Ascending aorta (tissue), 2 donors: ENCODE data around the gene BSX. TPM values are rescaled to one million over a fixed set of nuclear protein-coding genes. Genes with fewer than 3 reads are reported as not detected.
A peak's percentile ranks its signal among the peaks of the same experiment; 100 is the strongest.

Experiments used
- DNase-seq, 2 donors: peaks; one replicate each; pipeline ENCODE4 v3.0.0-alpha.2; 2019; ENCODE audit warnings: low spot score in 2 of 2
- H3K27ac ChIP-seq, 2 donors: fragments of 200-600 bp; sonication (generic); one replicate each; pipeline ENCODE4 v1.5.1; 2016 to 2017; ENCODE audit warnings: mild to moderate bottlenecking in 1 of 2
- H3K27me3 ChIP-seq: fragments of 200-600 bp; sonication (generic); one replicate; pipeline ENCODE4 v1.5.1; 2017
- H3K36me3 ChIP-seq, 2 donors: fragments of 200-600 bp; sonication (generic); one replicate each; pipeline ENCODE4 v1.5.1; 2016
- H3K4me1 ChIP-seq, 2 donors: fragments of 200-600 bp; sonication (generic); one replicate each; pipeline ENCODE4 v1.5.1; 2016 to 2017; ENCODE audit warnings: mild to moderate bottlenecking in 1 of 2
- H3K4me3 ChIP-seq, 2 donors: fragments of 200-600 bp; sonication (generic); one replicate each; pipeline ENCODE4 v1.5.1; 2016 to 2017; ENCODE audit warnings: mild to moderate bottlenecking in 1 of 2
- H3K9me3 ChIP-seq, 2 donors: fragments of 200-600 bp; sonication (generic); one replicate each; pipeline ENCODE4 v1.5.1; 2016
- CTCF ChIP-seq, 3 experiments: fragments of 200-600 bp in 2 of 3; fragments of 450-650 bp in 1 of 3; sonication (generic) in 2 of 3; IDR thresholded peaks; one replicate each; pipeline ENCODE4 v1.5.1; 2016 to 2019; ENCODE audit warnings: antibody characterized with exemption in 3 of 3, mild to moderate bottlenecking in 1 of 3, moderate library complexity in 1 of 3
- intact Hi-C: fragments of 100-400 bp; cut with DNase I; formaldehyde crosslinking; loops from one replicate; pipeline ENCODE4 v1.15.1; 2023
- total RNA-seq: library from RNA; depleted of rRNA; stranded (reverse); fragments of >200 nt; gene quantifications from one replicate; pipeline ENCODE4 v1.1.0, GENCODE V29; 2016

Gene BSX
- total RNA-seq: not detected

DNA sequence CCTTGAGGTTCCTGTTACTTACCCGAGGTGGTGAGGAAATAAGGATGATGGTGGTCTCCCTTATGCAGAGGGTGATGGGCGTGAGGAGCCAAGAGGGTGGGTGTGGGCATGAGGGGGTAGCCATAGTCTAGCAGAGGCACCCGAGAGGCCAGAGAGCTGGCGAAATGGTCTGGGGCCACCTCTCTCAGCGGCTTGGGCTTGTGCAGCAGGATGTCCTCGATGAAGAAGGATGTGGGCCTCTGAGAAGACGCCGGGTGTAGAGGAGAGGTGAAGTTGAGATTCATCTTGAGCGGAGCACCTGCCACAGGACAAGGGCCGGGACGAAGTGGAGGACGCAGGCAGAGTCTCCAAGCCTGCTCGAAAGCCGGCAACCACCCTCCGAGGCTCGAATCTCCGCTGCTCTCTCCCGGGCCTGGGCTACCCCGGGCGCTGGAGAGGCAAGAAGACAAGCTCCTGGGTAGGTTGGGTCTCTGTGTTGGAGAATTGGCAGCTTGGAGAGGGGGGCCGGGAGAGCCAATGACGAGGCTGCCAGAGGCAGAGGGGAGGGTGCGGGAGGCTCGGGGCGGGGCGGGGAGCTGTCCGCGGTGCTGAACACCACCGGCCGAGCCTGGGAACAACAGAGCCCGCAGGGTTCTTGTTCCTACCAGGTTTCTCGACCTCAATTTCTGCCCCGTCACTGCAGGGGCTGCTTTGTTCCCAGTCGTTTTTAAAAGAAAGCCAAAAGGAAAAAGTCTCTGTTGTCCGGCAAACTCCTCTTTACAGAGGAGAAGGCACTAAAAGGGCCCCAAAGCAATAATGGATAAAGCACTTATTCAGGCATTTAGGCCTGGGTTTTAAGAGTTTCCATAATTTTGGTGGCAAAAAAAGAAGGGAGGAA, at the start of gene BSX:
Gene BSX, minus strand, starts transcription at position 447 of the 877 bp plus-strand sequence. Its CDS starts 163 bp downstream, at position 284.
- Histone ChIP-seq H3K27ac (no peak within 1 kb of the TSS), H3K4me1 (peaks cover 7 to 10% of the 10 kb centered on the region in 2 donors), H3K4me3 (no peak within 1 kb of the TSS), H3K36me3 (no peaks in the 10 kb centered on the region), H3K27me3 (peaks cover 38% of the 10 kb centered on the region), H3K9me3 (no peaks in the 10 kb centered on the region)
- intact Hi-C loops: no loop called here
- peak in 1 of 2 donors; percentile 61 for DNase-seq
- TF ChIP-seq CTCF (IDR thresholded peaks at IDR 0.05): no peak

GRCh38 chr11:123030517-123030916, 48.9 kb upstream of the BSX start:
- no peak for TF ChIP-seq CTCF (IDR thresholded peaks at IDR 0.05)
- intact Hi-C loops: no loop called here
- H3K36me3 ChIP-seq: no peaks in the 10 kb centered on the region

DNA sequence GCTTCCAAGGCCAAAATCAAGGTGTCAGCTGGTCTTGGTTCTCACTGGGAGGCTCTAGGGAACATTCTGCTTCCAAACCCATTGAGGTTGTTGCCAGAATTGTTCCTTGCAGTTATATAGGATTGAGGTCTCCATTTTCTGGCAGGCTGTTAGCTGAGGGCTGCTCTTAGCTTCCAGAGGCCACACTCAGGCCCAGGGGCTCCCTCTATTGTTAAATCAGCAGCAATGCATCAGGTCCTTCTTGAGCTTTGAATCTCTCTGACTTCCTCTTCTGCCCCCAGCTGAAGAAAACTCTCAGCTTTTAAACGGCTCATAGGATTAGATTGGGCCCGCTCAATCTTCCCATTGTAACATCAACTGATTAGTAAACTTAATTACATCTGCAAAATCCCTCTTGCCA, 39.3 kb upstream of the BSX start:
- no peak overlapping the region for H3K27ac ChIP-seq
- no peaks in the 10 kb centered on the region for H3K4me1 ChIP-seq
- H3K27me3 ChIP-seq: no peaks in the 10 kb centered on the region
- peak in 1 of 3 experiments; percentile 8 for TF ChIP-seq CTCF (IDR thresholded peaks at IDR 0.05)
- no peaks in the 10 kb centered on the region for H3K9me3 ChIP-seq
- DNase-seq: no peak
- intact Hi-C loops: no loop called here
- no peak overlapping the region for H3K4me3 ChIP-seq
- no peaks in the 10 kb centered on the region for H3K36me3 ChIP-seq

More at GRCh38 chr11:123030517-123030916, 48.9 kb upstream of the BSX start:
- no peak overlapping the region for H3K4me3 ChIP-seq
- no peaks in the 10 kb centered on the region for H3K9me3 ChIP-seq
- no peak for DNase-seq
- H3K4me1 ChIP-seq: no peaks in the 10 kb centered on the region
- no peaks in the 10 kb centered on the region for H3K27me3 ChIP-seq
- H3K27ac ChIP-seq: no peak overlapping the region

DNA sequence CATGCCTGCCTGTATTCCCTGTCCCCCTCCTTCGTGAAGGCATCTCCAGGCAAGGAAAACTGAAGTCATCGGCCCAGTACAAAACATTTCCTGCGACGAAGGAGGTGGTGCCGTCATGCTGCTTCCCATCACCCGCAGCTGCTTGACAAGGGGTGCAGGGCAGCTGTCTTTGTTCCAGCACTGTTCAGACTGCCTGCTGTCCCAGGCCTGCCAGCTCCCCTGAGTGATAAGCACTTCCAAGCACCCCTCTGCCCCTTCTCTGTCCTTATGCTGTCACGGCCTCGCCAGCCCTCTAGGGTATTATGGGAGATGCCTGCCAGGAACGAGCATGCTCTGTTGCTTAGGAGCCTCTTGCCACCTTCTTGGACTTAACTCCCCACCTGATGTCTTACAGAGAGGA, 37.1 kb upstream of the BSX start:
- Histone ChIP-seq H3K9me3 (no peaks in the 10 kb centered on the region), H3K36me3 (no peaks in the 10 kb centered on the region), H3K27ac (no peak overlapping the region), H3K4me3 (no peak overlapping the region), H3K27me3 (no peaks in the 10 kb centered on the region), H3K4me1 (no peaks in the 10 kb centered on the region)
- no peak for DNase-seq
- no peak for TF ChIP-seq CTCF (IDR thresholded peaks at IDR 0.05)
- intact Hi-C loops: no loop called here

GRCh38 chr11:123011510-123011909, 29.9 kb upstream of the BSX start:
- intact Hi-C loops: no loop called here

More at GRCh38 chr11:123011510-123011909, 29.9 kb upstream of the BSX start:
- H3K9me3 ChIP-seq: no peaks in the 10 kb centered on the region
- no peaks in the 10 kb centered on the region for H3K36me3 ChIP-seq
- H3K27me3 ChIP-seq: no peaks in the 10 kb centered on the region
- DNase-seq: peak in 1 of 2 donors; percentile 30
- no peak overlapping the region for H3K27ac ChIP-seq
- H3K4me1 ChIP-seq: no peaks in the 10 kb centered on the region
- H3K4me3 ChIP-seq: no peak overlapping the region
- no peak for TF ChIP-seq CTCF (IDR thresholded peaks at IDR 0.05)
